ENCODE measurements around the gene REM2.
"Not testable (repeated sequence)": the region's sequence is repeated elsewhere in the genome, so short reads cannot be mapped to it uniquely, and the experiment has no call there.

Gene REM2

DNA sequence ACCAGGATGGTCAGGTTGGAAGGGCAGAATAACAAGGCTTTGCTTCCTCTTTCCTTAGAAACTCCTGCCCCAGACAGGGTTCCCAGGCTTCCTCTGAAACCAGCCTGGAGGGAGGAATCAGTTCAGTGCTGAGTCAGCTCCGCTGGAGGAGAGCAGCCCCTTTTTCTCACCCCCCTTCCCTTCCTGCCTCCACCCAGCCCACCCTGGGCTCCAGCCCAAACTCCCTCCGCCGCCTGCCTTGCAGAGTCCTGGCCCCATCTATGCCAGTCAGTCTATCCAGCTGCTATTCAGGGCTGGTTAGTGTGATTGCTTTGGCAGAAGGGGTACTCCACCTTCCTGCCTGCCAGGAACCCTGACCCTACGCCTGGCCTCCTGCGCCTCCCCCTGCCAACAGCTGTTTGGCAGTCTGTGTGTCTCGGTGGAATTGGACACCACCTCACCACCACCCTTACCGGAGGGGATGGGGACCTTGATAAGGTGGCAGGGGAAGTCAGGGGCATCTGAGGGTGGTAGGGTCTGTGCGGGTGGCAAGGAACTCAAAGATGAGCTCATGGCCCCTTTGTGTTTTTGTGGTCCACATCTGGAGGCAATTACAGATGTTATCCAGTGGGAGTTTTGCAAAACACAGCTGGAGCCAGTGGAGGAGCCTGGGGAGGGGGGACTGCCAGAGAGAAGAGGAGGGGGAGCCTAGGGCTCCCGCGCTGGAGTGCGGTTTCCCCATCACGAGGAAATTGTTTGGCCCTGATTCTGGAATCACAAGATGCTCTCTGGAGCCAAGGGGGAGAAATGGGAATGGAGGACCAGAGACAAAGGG lies 34.5 kb upstream of the REM2 start:
- peak in 1 of 56 donors; percentile 17 for DNase-seq

DNA sequence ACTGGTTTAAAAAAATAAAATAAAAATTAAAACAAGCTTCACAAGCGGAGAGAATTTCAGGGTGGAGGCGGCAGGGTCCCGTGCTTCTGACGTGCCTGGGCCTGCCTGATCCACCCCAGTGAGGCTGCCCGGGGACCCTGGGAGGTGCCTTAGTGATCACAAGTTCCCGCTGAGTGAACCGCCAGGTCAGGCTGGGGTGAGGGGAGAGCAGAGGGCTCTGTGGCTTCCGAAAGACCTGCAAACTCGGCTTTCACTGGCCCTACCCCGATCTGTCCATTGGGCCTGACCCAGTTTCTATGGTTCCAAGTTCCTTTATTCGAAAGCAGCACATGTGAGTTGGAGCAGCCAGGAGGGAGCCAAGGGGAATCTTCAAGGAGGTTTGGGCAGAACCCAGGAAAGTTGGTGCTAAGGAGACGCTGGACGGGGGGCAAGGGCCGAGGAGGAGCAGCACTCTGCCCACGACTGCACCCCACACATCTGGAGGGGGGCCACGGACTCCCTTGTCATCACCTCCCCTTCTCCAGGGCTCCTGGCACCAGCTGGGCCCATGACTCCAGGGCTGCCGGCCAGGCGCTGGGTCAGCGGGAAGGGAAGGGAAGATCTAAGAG lies 33.7 kb upstream of the REM2 start:
- DNase-seq, result peak in 18 of 56 donors; percentile 10 to 73 (median 34)

DNA sequence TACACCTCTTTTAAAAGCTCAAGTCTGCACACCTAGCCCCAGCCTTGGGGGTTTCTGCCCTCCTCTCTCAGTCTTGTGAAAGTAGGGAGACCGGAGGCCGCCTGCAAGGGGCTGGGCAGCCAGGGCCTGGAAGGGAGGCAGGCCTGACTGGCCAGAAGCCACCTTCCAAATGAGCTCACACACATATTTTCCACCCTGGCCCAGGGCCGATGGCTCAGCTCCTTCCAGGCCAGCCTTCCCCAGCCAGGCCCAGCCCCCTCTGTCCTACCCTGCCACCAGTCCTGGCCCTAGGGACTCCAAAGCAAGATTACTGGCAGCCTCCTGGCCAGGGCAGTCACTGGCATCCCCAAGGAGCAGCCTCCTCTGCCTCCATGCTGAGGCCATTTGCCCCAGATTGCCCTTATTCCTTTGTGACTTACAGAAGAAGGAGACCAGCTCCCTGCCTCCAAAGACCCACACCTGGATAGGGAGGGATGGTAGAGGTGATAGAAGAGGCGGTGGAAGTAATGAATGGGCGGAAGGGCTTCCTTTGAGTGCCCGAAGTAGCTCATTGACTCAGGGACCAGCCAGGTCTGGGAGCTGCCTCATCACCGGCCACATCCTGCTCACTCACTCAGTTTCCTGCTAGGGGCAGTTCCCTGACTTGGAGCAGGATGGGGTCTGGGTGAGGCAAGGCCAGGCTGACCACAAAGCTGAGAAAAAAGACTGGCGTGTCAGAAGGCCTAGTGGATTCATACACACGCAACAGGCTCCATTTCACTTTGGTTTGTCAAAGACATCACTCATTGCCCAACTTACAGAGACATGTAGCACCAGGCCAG lies 31.9 kb upstream of the REM2 start:
- peak in 39 of 56 donors; percentile 8 to 84 (median 56) for DNase-seq

GRCh38 chr14:22852178-22852577 lies 30.8 kb upstream of the REM2 start:
- not testable (repeated sequence) for DNase-seq

DNA sequence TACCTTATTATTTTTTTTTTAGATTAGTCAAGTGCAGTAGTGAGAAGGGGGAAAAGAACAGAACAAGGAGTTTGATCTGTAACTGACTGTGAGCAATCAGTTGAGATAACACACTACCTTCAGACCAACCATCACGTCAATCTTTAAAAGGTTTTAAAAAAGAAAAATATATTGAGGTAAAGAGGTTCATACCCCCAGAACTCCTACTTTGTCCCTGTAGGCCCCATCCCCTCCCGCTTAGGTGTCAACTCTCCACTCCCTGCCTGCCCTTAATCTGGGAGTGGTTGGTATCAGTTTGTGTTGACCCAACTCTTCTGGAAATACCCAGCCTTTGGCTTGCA lies 30.5 kb upstream of the REM2 start:
- DNase-seq, result no peak

- DNase-seq, result peak in 52 of 56 donors; percentile 25 to 90 (median 62)
Measured at GRCh38 chr14:22852940-22853767, 29.9 kb upstream of the REM2 start.

- DNase-seq, result not testable (repeated sequence)
Measured at GRCh38 chr14:22854296-22854695, 28.7 kb upstream of the REM2 start.

- no peak for DNase-seq
Measured at GRCh38 chr14:22854963-22855724, 27.9 kb upstream of the REM2 start.

- no peak for DNase-seq
Measured at GRCh38 chr14:22856428-22856827, 26.6 kb upstream of the REM2 start.

GRCh38 chr14:22860377-22860776 lies 22.6 kb upstream of the REM2 start:
- DNase-seq, result not testable (repeated sequence)

GRCh38 chr14:22861651-22862050 lies 21.4 kb upstream of the REM2 start:
- DNase-seq, result no peak

GRCh38 chr14:22864979-22865378 lies 18.0 kb upstream of the REM2 start:
- DNase-seq, result no peak

- no peak for DNase-seq
Measured at GRCh38 chr14:22865424-22866405, 17.3 kb upstream of the REM2 start.

GRCh38 chr14:22866874-22867273 lies 16.1 kb upstream of the REM2 start:
- no peak for DNase-seq

GRCh38 chr14:22870811-22871223 lies 12.2 kb upstream of the REM2 start:
- DNase-seq, result no peak

- peak in 55 of 56 donors; percentile 31 to 94 (median 81) for DNase-seq
Measured at GRCh38 chr14:22871224-22872032, 11.6 kb upstream of the REM2 start, which contains the start of gene LRP10. Gene LRP10 (plus strand): TSS chr14:22871740. CDS start chr14:22872304, 564 bp downstream.

DNA sequence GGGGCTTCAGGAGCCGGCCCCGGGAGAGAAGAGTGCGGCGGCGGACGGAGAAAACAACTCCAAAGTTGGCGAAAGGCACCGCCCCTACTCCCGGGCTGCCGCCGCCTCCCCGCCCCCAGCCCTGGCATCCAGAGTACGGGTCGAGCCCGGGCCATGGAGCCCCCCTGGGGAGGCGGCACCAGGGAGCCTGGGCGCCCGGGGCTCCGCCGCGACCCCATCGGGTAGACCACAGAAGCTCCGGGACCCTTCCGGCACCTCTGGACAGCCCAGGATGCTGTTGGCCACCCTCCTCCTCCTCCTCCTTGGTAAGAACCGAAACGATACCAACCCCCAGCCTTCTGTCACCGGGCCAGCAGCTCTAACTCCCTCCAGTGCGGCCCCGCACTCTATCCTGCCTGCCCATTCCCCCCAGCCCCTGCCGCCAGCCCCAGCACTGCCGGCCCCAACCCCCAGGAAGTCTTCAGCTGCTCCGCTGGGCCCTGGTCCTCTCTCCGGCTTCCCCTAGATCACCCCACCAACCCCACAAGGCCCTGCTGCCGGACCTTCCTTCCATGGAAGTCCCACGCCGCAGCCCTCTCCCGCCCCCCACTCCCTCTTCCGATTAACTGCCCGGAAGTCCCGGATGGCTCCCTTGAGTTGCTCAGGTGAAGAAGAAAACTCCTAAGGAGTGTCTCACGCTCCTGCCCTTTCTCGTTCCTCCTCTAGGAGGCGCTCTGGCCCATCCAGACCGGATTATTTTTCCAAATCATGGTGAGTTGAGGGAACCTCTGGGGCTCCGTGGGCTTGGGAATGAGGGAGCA lies 10.8 kb upstream of the REM2 start:
- DNase-seq, result peak in 42 of 56 donors; percentile 24 to 84 (median 54)
